HCT116 (cell line): Measurements from ENCODE around the gene EIF2D. TPM values are rescaled to one million over a fixed set of nuclear protein-coding genes. Genes with fewer than 3 reads are reported as not detected.

ENCODE experiments used
- ATAC-seq: fragments of 200-7000 bp; cut with Tn5 transposase; 2 replicates; pipeline ENCODE4 v1.9.1; 2020; ENCODE audit warnings: mild to moderate bottlenecking, moderate library complexity
- BruUV-seq: library from RNA; stranded (reverse); fragments of 400-500 nt; replicated peaks from 2 replicates; lab custom pipeline; 2021; lab: Mats Ljungman, UMichigan
- CTCF ChIA-PET: fragments of 300-600 bp; sonication (Branson Sonifier 250); formaldehyde crosslinking; loops from one replicate; lab custom pipeline; 2021; ENCODE audit warnings: antibody characterized with exemption; lab: Charles Lee
- POLR2A ChIA-PET: fragments of 300-600, 350-600 bp; sonication (Branson Sonifier 250); formaldehyde crosslinking; loops from one replicate; lab custom pipeline; 2021; ENCODE audit warnings: antibody characterized with exemption; lab: Charles Lee
- RAD21 ChIA-PET, 2 experiments: fragments of 300-600 bp; sonication (Branson Sonifier 250); formaldehyde crosslinking; loops; one replicate each; lab custom pipeline; 2023; ENCODE audit warnings: low total read pairs in 2 of 2; ENCODE audit not compliant: uncharacterized antibody in 2 of 2, unreplicated experiment in 2 of 2, low non-redundant PET in 1 of 2; lab: Charles Lee
- DNase-seq: peaks from one replicate; pipeline ENCODE4 v3.0.0-alpha.2; 2010; ENCODE audit warnings: low read depth, low spot score
- H2AFZ ChIP-seq: fragments of 200-600 bp; shearing (Covaris generic), sonication (generic); 2 replicates; pipeline ENCODE4 v1.6.1; 2017; ENCODE audit warnings: low read depth, mixed run types, mixed read lengths, antibody characterized with exemption, low read length; ENCODE audit not compliant: poor library complexity, severe bottlenecking
- H3K27ac ChIP-seq: 2 replicates; pipeline ENCODE4 v1.5.1; 2012; ENCODE audit warnings: low read depth, low read length
- H3K27me3 ChIP-seq: fragments of 200-600 bp; sonication (generic); 2 replicates; pipeline ENCODE4 v1.6.1; 2016; ENCODE audit warnings: mixed run types, low read length, mixed read lengths; ENCODE audit not compliant: insufficient read depth
- H3K36me3 ChIP-seq, 2 experiments: fragments of 200-500 bp in 1 of 2; fragments of 200-600 bp in 1 of 2; sonication (Bioruptor generic) in 1 of 2; sonication (generic) in 1 of 2; 2 replicates each; pipeline versions ENCODE4 v1.5.1 to v1.6.1; 2014 to 2016; ENCODE audit warnings: low read length in 2 of 2, inconsistent platforms in 1 of 2, mixed read lengths in 1 of 2, mixed run types in 1 of 2; ENCODE audit not compliant: insufficient read depth in 2 of 2, control insufficient read depth in 1 of 2
- H3K4me1 ChIP-seq, 2 experiments: fragments of 200-600 bp in 1 of 2; sonication (generic) in 1 of 2; 2 replicates each; pipeline versions ENCODE4 v1.5.1 to v1.6.1; 2012 to 2017; ENCODE audit warnings: low read length in 2 of 2, inconsistent platforms in 1 of 2, mild to moderate bottlenecking in 1 of 2, mixed read lengths in 1 of 2, mixed run types in 1 of 2, moderate library complexity in 1 of 2; ENCODE audit not compliant: insufficient read depth in 2 of 2, control insufficient read depth in 1 of 2
- H3K4me2 ChIP-seq: fragments of 200-600 bp; sonication (generic); 2 replicates; pipeline ENCODE4 v1.6.1; 2017; ENCODE audit warnings: mixed run types, low read length, mixed read lengths
- H3K4me3 ChIP-seq, 2 experiments: fragments of 200-600 bp in 1 of 2; sonication (generic) in 1 of 2; replicated peaks in 1 of 2; 2 replicates each; pipeline ENCODE4 v1.5.1; 2011 to 2016; ENCODE audit warnings: low read length in 2 of 2, control low read depth in 1 of 2, low read depth in 1 of 2, mild to moderate bottlenecking in 1 of 2, mixed read lengths in 1 of 2, mixed run types in 1 of 2
- H3K79me2 ChIP-seq: fragments of 200-600 bp; sonication (generic); 2 replicates; pipeline ENCODE4 v1.6.1; 2017; ENCODE audit warnings: mild to moderate bottlenecking, mixed run types, low read length, moderate library complexity, mixed read lengths; ENCODE audit not compliant: insufficient read depth
- H3K9ac ChIP-seq: fragments of 200-600 bp; sonication (generic); 2 replicates; pipeline ENCODE4 v1.6.1; 2016; ENCODE audit warnings: low read length, mixed read lengths
- H3K9me2 ChIP-seq: fragments of 200-600 bp; sonication (generic), shearing (Covaris generic); 2 replicates; pipeline ENCODE4 v1.6.1; 2017; ENCODE audit warnings: mixed run types, mild to moderate bottlenecking, moderate library complexity; ENCODE audit not compliant: insufficient read depth
- H3K9me3 ChIP-seq, 2 experiments: fragments of 200-500 bp in 1 of 2; fragments of 200-600 bp in 1 of 2; sonication (Bioruptor generic) in 1 of 2; sonication (generic) in 1 of 2; 2 replicates each; pipeline ENCODE4 v1.6.1; 2014 to 2017; ENCODE audit warnings: low read length in 2 of 2, mixed read lengths in 2 of 2, inconsistent platforms in 1 of 2, low read depth in 1 of 2, mild to moderate bottlenecking in 1 of 2, mixed run types in 1 of 2, moderate library complexity in 1 of 2; ENCODE audit not compliant: control insufficient read depth in 1 of 2, insufficient read depth in 1 of 2
- H4K20me1 ChIP-seq: fragments of 200-600 bp; sonication (generic), shearing (Covaris generic); 2 replicates; pipeline ENCODE4 v1.6.1; 2017; ENCODE audit warnings: mixed run types, mild to moderate bottlenecking, moderate library complexity; ENCODE audit not compliant: insufficient read depth
- CBX3 ChIP-seq: IDR thresholded peaks from 2 replicates; pipeline ENCODE4 v1.6.1; 2012; ENCODE audit warnings: low read depth
- EGR1 ChIP-seq: IDR thresholded peaks from 2 replicates; pipeline ENCODE4 v1.6.1; 2012; ENCODE audit warnings: low read depth
- EZH2 ChIP-seq: fragments of 200-600 bp; sonication (generic); IDR thresholded peaks from 2 replicates; pipeline ENCODE4 v1.6.1; 2017; ENCODE audit warnings: antibody characterized with exemption, mixed run types
- EZH2phosphoT487 ChIP-seq: fragments of 200-600 bp; IDR thresholded peaks from 2 replicates; pipeline ENCODE4 v1.6.1; 2018; ENCODE audit warnings: antibody characterized with exemption, borderline replicate concordance
- FOSL1 ChIP-seq: IDR thresholded peaks from 2 replicates; pipeline ENCODE4 v1.6.1; 2012; ENCODE audit warnings: low read depth
- JUND ChIP-seq: IDR thresholded peaks from 2 replicates; pipeline ENCODE4 v1.6.1; 2012
- SP1 ChIP-seq: IDR thresholded peaks from 2 replicates; pipeline ENCODE4 v1.6.1; 2012; ENCODE audit warnings: low read depth
- TCF7L2 ChIP-seq: IDR thresholded peaks from 2 replicates; pipeline ENCODE4 v1.7.0; 2011; ENCODE audit warnings: borderline replicate concordance, inconsistent platforms; ENCODE audit not compliant: insufficient read depth, insufficient read length; ENCODE audit errors: extremely low read depth
- intact Hi-C: fragments of 100-400 bp; cut with micrococcal nuclease; formaldehyde crosslinking; loops from 2 replicates; pipeline ENCODE4 v1.10.0; 2022
- total RNA-seq: library from RNA; stranded (reverse); gene quantifications from one replicate; pipeline ENCODE4 v1.2.1, GENCODE V29; 2021; ENCODE audit not compliant: unreplicated experiment
- TF ChIP-seq, protein P1 (sequence below): IDR thresholded peaks from 2 replicates; pipeline ENCODE4 v1.6.1; 2012
- TF ChIP-seq, protein P2 (sequence below): IDR thresholded peaks from 2 replicates; pipeline ENCODE4 v1.6.1; 2012; ENCODE audit warnings: low read depth
- TF ChIP-seq, protein P3 (sequence below): IDR thresholded peaks from 2 replicates; pipeline ENCODE4 v1.6.1; 2011; ENCODE audit warnings: mild to moderate bottlenecking, low read length, moderate library complexity; ENCODE audit not compliant: insufficient replicate concordance; ENCODE audit errors: extremely low read depth
- TF ChIP-seq, protein P4 (sequence below): IDR thresholded peaks from 2 replicates; pipeline ENCODE4 v1.6.1; 2012
- TF ChIP-seq, protein P5 (sequence below), 3 experiments: fragments of 200-600 bp in 1 of 3; sonication (generic) in 1 of 3; IDR thresholded peaks in 2 of 3; conservative IDR thresholded peaks in 1 of 3; 2 replicates each; pipeline ENCODE4 v1.5.1; 2012 to 2017; ENCODE audit warnings: low read depth in 2 of 3, low read length in 2 of 3, antibody characterized with exemption in 1 of 3, borderline replicate concordance in 1 of 3, control low read depth in 1 of 3, mild to moderate bottlenecking in 1 of 3, mixed read lengths in 1 of 3, mixed run types in 1 of 3, moderate library complexity in 1 of 3; ENCODE audit not compliant: insufficient read depth in 1 of 3

Gene EIF2D
- total RNA-seq, 1 experiment from 2014 or later, result 54.8 TPM

DNA sequence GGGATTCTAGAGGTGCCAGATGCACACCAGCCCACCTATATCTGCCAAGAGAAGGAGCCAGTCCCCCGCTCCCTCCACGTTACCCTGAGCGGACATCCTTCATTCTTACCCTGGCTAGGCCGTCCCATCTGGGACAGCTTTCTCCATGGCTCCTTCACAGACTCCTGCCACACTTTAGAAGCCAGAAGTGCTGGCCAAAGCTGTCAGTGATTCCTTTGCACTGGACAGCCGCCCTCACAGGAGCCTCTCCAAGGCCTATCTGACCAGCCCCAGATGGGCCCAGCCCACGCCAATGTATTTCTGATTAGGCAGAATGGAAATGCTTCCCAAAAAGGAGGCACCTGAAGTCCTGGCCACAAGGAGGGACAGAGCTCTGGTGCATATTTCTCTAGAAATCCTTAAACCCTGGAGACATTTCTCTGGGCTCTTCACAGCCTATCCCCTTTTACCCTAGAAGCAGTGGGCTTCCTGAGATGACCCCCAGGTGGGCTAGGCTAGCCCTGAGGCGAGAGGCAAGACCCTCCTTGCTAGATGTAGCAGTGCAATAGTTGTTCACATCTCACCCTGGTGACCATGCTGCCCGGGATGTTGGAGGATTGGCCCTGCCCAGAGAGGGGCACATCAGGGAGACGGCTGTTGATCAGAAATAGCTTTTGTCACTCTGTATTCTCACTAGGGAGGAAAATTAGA lies 60.8 kb downstream of the EIF2D start:
- POLR2A ChIA-PET, result no interaction called here

More for the DNA sequence above, 60.8 kb downstream of the EIF2D start:
- Histone ChIP-seq H3K36me3 (no peaks in the 10 kb centered on the region), H3K79me2 (no peaks in the 10 kb centered on the region), H3K4me3 (no peak overlapping the region), H3K27ac (no peak overlapping the region), H3K4me2 (no peak overlapping the region), H4K20me1 (no peaks in the 10 kb centered on the region), H3K9ac (no peak overlapping the region), H3K4me1 (peaks cover 5% of the 10 kb centered on the region in 2 experiments; a peak in 3 of 4 replicates), H3K9me3 (no peaks in the 10 kb centered on the region), H2AFZ (no peak overlapping the region), H3K9me2 (no peaks in the 10 kb centered on the region), H3K27me3 (no peaks in the 10 kb centered on the region)
- ATAC-seq (no peak), DNase-seq (no peak)
- intact Hi-C loops, result no loop called here
- no TSS peak for BruUV-seq
- RAD21 ChIA-PET, result no interaction called here
- TF ChIP-seq, protein P1, sequence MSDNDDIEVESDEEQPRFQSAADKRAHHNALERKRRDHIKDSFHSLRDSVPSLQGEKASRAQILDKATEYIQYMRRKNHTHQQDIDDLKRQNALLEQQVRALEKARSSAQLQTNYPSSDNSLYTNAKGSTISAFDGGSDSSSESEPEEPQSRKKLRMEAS, result no peak
- TF ChIP-seq JUND (no peak), TCF7L2 (no peak), EZH2phosphoT487 (no peak), FOSL1 (no peak), SP1 (no peak), EGR1 (no peak), EZH2 (no peak), CBX3 (no peak)
- TF ChIP-seq, protein P2, sequence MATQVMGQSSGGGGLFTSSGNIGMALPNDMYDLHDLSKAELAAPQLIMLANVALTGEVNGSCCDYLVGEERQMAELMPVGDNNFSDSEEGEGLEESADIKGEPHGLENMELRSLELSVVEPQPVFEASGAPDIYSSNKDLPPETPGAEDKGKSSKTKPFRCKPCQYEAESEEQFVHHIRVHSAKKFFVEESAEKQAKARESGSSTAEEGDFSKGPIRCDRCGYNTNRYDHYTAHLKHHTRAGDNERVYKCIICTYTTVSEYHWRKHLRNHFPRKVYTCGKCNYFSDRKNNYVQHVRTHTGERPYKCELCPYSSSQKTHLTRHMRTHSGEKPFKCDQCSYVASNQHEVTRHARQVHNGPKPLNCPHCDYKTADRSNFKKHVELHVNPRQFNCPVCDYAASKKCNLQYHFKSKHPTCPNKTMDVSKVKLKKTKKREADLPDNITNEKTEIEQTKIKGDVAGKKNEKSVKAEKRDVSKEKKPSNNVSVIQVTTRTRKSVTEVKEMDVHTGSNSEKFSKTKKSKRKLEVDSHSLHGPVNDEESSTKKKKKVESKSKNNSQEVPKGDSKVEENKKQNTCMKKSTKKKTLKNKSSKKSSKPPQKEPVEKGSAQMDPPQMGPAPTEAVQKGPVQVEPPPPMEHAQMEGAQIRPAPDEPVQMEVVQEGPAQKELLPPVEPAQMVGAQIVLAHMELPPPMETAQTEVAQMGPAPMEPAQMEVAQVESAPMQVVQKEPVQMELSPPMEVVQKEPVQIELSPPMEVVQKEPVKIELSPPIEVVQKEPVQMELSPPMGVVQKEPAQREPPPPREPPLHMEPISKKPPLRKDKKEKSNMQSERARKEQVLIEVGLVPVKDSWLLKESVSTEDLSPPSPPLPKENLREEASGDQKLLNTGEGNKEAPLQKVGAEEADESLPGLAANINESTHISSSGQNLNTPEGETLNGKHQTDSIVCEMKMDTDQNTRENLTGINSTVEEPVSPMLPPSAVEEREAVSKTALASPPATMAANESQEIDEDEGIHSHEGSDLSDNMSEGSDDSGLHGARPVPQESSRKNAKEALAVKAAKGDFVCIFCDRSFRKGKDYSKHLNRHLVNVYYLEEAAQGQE, result no peak
- TF ChIP-seq, protein P3, sequence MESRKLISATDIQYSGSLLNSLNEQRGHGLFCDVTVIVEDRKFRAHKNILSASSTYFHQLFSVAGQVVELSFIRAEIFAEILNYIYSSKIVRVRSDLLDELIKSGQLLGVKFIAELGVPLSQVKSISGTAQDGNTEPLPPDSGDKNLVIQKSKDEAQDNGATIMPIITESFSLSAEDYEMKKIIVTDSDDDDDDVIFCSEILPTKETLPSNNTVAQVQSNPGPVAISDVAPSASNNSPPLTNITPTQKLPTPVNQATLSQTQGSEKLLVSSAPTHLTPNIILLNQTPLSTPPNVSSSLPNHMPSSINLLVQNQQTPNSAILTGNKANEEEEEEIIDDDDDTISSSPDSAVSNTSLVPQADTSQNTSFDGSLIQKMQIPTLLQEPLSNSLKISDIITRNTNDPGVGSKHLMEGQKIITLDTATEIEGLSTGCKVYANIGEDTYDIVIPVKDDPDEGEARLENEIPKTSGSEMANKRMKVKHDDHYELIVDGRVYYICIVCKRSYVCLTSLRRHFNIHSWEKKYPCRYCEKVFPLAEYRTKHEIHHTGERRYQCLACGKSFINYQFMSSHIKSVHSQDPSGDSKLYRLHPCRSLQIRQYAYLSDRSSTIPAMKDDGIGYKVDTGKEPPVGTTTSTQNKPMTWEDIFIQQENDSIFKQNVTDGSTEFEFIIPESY, result no peak
- TF ChIP-seq, protein P4, sequence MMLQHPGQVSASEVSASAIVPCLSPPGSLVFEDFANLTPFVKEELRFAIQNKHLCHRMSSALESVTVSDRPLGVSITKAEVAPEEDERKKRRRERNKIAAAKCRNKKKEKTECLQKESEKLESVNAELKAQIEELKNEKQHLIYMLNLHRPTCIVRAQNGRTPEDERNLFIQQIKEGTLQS, result no peak
- TF ChIP-seq, protein P5, sequence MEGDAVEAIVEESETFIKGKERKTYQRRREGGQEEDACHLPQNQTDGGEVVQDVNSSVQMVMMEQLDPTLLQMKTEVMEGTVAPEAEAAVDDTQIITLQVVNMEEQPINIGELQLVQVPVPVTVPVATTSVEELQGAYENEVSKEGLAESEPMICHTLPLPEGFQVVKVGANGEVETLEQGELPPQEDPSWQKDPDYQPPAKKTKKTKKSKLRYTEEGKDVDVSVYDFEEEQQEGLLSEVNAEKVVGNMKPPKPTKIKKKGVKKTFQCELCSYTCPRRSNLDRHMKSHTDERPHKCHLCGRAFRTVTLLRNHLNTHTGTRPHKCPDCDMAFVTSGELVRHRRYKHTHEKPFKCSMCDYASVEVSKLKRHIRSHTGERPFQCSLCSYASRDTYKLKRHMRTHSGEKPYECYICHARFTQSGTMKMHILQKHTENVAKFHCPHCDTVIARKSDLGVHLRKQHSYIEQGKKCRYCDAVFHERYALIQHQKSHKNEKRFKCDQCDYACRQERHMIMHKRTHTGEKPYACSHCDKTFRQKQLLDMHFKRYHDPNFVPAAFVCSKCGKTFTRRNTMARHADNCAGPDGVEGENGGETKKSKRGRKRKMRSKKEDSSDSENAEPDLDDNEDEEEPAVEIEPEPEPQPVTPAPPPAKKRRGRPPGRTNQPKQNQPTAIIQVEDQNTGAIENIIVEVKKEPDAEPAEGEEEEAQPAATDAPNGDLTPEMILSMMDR (IDR thresholded peaks at IDR 0.05 in 2 of 3, conservative IDR thresholded peaks at IDR 0.05 in 1 of 3; ENCODE audit: borderline replicate concordance in 1 of 3, insufficient read depth in 1 of 3, low read depth in 2 of 3, low read length in 2 of 3), result no peak
- CTCF ChIA-PET, result no interaction called here
